ENCODE measurements around the gene OSCAR.
"Not testable (repeated sequence)": the region's sequence is repeated elsewhere in the genome, so short reads cannot be mapped to it uniquely, and the experiment has no call there.

- TF ChIP-seq POLR2AphosphoS5, POLR2A (IDR thresholded peaks at IDR 0.05; ENCODE audit: low read depth, low read length): not testable (repeated sequence)
Measured at GRCh38 chr19:54095859-54096616, 4.6 kb downstream of the OSCAR start.

Measured in GM12892 (cell line).